Body of pancreas (tissue), 4 donors: ENCODE data around the gene TFB1M.

Experiments used
- POLR2A ChIP-seq, 3 donors: fragments of 450-650 bp; IDR thresholded peaks; one replicate each; pipeline ENCODE4 v1.6.1; 2016; ENCODE audit warnings: antibody characterized with exemption in 3 of 3, mild to moderate bottlenecking in 2 of 3
- TF ChIP-seq, protein P1 (sequence below), 7 experiments: fragments of 450-650 bp in 4 of 7; fragments of 200-600 bp in 3 of 7; sonication (generic) in 3 of 7; IDR thresholded peaks; one replicate each; pipeline ENCODE4 v1.5.1; 2016 to 2019; ENCODE audit warnings: antibody characterized with exemption in 7 of 7

DNA sequence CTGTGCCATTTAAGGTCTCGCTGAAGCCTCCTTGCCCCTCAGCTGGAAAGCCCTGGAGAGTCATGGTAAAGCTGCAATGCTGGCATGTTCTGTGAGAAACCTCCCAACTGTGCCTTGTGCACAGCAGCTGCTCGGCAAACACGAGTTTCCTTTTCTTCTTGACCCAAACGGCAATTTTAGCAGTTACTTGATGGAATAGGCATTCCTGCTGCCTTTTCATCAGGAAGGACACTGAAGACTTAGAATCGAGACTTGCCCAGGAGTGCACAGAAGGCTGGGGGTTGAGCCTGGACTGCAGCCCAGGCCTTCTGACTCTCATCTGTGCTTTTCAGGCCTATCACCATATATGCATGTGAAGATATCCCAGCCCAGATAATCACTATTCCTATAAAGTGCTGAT lies 79.2 kb downstream of the TFB1M start:
- TF ChIP-seq POLR2A (IDR thresholded peaks at IDR 0.05), result no peak
- TF ChIP-seq, protein P1, sequence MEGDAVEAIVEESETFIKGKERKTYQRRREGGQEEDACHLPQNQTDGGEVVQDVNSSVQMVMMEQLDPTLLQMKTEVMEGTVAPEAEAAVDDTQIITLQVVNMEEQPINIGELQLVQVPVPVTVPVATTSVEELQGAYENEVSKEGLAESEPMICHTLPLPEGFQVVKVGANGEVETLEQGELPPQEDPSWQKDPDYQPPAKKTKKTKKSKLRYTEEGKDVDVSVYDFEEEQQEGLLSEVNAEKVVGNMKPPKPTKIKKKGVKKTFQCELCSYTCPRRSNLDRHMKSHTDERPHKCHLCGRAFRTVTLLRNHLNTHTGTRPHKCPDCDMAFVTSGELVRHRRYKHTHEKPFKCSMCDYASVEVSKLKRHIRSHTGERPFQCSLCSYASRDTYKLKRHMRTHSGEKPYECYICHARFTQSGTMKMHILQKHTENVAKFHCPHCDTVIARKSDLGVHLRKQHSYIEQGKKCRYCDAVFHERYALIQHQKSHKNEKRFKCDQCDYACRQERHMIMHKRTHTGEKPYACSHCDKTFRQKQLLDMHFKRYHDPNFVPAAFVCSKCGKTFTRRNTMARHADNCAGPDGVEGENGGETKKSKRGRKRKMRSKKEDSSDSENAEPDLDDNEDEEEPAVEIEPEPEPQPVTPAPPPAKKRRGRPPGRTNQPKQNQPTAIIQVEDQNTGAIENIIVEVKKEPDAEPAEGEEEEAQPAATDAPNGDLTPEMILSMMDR (IDR thresholded peaks at IDR 0.05), result no peak
